CD4-positive, alpha-beta T cell treated with Interferon gamma for 1 hour (primary cell): Measurements from ENCODE around the gene CYSLTR2.
"Not testable (repeated sequence)": the region's sequence is repeated elsewhere in the genome, so short reads cannot be mapped to it uniquely, and the experiment has no call there.

Experiments used
- DNase-seq: peaks from one replicate; pipeline ENCODE4 v3.0.0-alpha.2; 2020

Gene CYSLTR2

DNA sequence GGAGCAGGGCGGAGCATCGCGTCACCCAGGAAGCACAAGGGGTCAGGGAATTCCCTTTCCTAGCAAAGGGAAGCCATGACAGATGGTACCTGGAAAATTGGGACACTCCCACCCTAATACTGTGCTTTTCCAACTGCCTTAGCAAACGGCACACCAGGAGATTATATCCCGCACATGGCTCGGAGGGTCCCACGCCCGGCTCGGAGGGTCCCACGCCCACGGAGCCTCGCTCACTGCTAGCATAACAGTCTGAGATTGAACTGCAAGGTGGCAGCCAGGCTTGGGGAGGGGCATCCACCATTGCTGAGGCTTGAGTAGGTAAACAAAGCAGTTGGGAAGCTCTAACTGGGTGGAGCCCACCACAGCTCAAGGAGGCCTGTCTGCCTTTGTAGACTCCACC is 42.9 kb downstream of the CYSLTR2 start:
- not testable (repeated sequence) for DNase-seq

DNA sequence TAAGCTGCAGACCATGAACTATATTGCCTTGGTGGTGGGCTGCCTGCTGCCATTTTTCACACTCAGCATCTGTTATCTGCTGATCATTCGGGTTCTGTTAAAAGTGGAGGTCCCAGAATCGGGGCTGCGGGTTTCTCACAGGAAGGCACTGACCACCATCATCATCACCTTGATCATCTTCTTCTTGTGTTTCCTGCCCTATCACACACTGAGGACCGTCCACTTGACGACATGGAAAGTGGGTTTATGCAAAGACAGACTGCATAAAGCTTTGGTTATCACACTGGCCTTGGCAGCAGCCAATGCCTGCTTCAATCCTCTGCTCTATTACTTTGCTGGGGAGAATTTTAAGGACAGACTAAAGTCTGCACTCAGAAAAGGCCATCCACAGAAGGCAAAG is 53.7 kb downstream of the CYSLTR2 start:
- DNase-seq, result no peak

DNA sequence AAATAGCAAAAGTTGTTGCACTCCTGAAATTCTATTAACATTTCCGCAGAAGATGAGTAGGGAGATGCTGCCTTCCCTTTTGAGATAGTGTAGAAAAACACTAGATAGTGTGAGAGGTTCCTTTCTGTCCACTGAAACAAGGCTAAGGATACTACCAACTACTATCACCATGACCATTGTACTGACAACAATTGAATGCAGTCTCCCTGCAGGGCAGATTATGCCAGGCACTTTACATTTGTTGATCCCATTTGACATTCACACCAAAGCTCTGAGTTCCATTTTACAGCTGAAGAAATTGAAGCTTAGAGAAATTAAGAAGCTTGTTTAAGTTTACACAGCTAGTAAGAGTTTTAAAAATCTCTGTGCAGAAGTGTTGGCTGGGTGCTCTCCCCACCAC is 55.0 kb downstream of the CYSLTR2 start:
- DNase-seq, result no peak

GRCh38 chr13:48709213-48709612 is 55.5 kb downstream of the CYSLTR2 start:
- no peak for DNase-seq

DNA sequence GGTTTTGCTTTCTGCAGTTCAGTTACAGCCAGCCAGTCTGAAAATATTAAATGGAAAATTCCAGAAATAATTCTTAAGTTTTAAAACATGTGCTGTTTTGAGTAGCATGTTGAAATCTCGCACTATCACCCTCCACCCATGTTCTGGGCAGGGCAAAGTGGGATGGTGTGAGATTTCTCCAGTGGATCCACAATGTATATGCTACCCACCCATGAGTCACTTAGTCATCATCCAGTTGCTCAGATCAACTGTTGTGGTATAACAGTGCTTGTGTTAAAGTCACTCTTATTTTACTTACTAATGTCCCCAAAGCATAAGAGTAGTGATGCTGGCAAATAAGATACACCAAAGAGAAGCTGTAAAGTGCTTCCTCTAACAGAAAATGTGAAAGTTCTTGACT is 56.4 kb downstream of the CYSLTR2 start:
- DNase-seq, result no peak

- DNase-seq, result no peak
Measured at GRCh38 chr13:48712141-48712540, 58.4 kb downstream of the CYSLTR2 start.

DNA sequence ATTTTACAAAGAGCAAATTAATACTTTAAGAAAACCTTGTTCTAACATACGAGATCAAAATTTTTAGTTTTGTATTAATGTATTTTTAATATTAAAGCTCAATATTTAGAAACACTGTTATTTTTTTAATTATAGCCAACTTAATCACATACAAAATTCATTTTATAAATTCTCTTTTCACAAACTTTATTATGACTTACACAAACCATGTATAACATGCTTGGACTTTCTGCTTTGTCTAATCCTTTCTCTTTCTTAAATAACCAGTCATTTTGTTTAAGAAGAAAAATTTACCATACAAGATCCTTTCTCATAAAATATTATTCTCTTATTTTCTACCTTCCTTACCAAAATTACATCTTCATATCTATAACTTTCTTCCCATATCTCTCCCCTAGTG is 62.2 kb downstream of the CYSLTR2 start:
- DNase-seq, result no peak

GRCh38 chr13:48720621-48721020 is 66.9 kb downstream of the CYSLTR2 start:
- no peak for DNase-seq

DNA sequence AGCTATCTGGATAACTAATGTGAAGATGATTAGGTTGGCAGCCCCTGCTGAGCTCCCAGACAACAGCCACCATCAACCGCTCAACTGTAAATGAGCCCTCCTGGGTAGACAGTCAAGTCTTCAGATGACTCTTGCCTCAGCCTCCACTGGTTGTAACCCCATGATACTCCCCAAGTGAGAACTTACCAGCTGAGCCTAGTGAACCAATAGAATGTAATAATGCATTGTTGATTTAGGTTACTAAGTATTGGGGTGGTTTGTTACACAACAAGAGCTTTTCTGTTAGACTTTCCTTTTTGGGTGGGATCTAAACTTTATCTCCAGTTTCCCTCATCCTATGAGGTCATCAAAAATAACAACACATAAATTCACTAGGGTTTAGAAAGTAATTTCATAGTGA is 69.4 kb downstream of the CYSLTR2 start:
- no peak for DNase-seq

DNA sequence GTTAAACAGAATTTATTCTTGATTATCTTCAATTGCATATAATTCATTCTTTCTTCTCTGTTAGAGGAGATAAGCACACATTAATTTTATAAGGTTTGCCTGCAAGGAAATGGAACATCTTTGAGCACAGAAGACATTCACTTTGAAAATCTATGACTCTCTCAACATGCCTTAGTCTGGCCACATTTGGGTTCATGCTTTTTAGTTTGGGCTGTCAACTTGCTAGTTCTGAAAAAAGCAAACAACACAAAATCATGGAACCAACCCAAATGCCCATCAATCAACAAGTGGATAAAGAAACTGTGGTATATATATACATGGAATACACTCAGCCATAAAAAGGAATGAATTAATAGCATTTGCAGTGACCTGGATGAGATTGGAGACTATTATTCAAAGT is 71.5 kb downstream of the CYSLTR2 start:
- no peak for DNase-seq

GRCh38 chr13:48726711-48727110 is 73.0 kb downstream of the CYSLTR2 start:
- DNase-seq, result no peak

DNA sequence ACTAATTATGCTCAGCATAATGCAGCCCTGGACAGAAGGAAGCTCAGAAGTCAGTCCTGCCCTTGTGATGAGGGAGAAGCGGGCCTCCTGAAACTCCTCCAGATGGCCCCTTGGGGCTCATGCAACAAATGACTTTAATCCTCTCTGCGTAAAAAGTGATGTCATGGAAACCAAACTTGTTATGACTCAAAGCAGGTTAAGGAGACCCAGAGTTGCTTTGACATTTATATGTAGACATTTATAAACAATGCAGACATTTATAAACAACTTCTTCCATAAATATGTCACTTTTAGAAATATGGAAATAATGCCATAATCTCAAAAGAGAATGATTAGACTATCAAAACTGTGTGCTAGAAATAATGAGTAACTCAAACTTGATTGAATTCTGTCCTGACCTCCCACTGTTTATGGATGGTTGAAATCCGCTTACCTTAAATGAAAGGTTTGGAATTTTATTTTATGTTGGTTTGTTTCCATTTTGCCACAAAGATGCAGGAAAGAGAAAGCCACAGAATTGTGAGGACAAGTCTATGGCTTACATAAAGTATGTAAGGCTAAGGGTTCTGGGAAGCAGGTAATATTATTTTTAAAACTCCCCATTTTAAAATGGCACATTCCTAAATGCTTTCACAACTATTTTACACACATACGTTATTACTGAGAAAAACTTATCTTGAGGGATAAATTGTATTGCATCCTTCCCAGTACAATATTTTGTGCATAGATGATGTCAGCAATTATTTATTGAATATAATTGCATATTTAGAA is 73.7 kb downstream of the CYSLTR2 start:
- no peak for DNase-seq

GRCh38 chr13:48728226-48728625 is 74.5 kb downstream of the CYSLTR2 start:
- no peak for DNase-seq

DNA sequence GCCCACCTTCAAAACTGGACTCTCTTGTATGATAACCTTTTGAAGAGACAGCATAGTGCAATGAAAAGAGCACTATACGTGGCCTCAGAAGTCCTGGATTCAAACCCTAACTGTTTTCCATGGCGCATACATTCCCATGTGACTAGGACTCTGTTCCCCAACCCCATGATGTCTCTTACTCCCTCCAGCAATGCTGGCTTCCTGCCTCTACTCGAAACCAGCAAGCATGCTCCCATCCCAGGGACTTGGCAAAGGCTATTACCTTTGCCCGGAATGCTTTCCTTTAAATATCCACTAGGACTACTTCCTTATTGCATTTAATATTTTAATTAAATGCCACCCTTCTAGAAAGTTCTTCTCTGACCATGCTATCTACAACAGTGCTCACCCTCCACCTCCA is 75.1 kb downstream of the CYSLTR2 start:
- DNase-seq, result no peak

DNA sequence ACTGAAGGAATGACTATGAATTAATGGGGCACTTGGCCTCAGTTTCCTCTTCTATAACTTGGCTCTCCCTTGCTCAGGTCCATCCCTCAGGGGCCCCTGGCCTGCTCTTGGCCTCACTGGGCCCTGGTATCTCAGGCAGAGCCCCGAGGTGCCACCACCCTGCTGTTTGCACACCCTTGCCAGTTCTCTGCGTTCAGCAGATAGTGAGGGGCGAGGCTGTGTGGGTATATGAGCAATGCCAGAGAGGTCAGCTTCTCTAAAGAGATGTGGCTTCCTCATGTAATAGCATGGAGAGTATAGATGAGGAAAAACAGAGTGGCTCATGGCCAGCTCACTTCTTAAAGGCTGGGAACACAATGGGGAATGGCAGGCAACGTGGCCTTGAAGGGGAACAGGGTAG is 76.1 kb downstream of the CYSLTR2 start:
- no peak for DNase-seq

GRCh38 chr13:48731001-48731658 is 77.4 kb downstream of the CYSLTR2 start:
- DNase-seq, result no peak

GRCh38 chr13:48731957-48732569 is 78.3 kb downstream of the CYSLTR2 start:
- DNase-seq, result peak; percentile 49

GRCh38 chr13:48733739-48734335 is 80.1 kb downstream of the CYSLTR2 start:
- no peak for DNase-seq

GRCh38 chr13:48735571-48735970 is 81.8 kb downstream of the CYSLTR2 start:
- DNase-seq, result no peak

GRCh38 chr13:48737689-48738088 is 84.0 kb downstream of the CYSLTR2 start:
- DNase-seq, result no peak

GRCh38 chr13:48738311-48738710 is 84.6 kb downstream of the CYSLTR2 start:
- DNase-seq, result no peak

GRCh38 chr13:48739386-48739964 is 85.7 kb downstream of the CYSLTR2 start:
- DNase-seq, result no peak

GRCh38 chr13:48741377-48741776 is 87.6 kb downstream of the CYSLTR2 start:
- DNase-seq, result no peak
